CD14-positive monocyte (primary cell): ENCODE results near the gene CLEC18B. TPM values are rescaled to one million over a fixed set of nuclear protein-coding genes. Genes with fewer than 3 reads are reported as not detected.
A peak's percentile ranks its signal among the peaks of the same experiment; 100 is the strongest.

ENCODE experiments used
- DNase-seq, 3 donors: peaks; one replicate each; pipeline ENCODE4 v3.0.0-alpha.2; 2011 to 2022
- H2AFZ ChIP-seq: 2 replicates; pipeline ENCODE4 v1.6.0; 2012; ENCODE audit warnings: mild to moderate bottlenecking, low read depth, low read length, inconsistent platforms; ENCODE audit not compliant: insufficient read depth, poor library complexity, severe bottlenecking
- H3K27ac ChIP-seq, 2 donors: 1 replicate in 1 of 2; 2 replicates in 1 of 2; pipeline ENCODE4 v1.5.1; 2012 to 2013; ENCODE audit warnings: low read length in 2 of 2, control low read depth in 1 of 2, inconsistent platforms in 1 of 2, low read depth in 1 of 2, mild to moderate bottlenecking in 1 of 2
- H3K27me3 ChIP-seq, 2 donors: one replicate each; pipeline versions ENCODE4 v1.6.0 to v1.6.1; 2011 to 2013; ENCODE audit warnings: low read length in 2 of 2; ENCODE audit not compliant: control insufficient read depth in 2 of 2, insufficient read depth in 2 of 2
- H3K36me3 ChIP-seq, 2 donors: replicated peaks in 1 of 2; 1 replicate in 1 of 2; 2 replicates in 1 of 2; pipeline versions ENCODE4 v1.5.1 to v1.6.1; 2012 to 2013; ENCODE audit warnings: low read length in 2 of 2, control low read depth in 1 of 2, inconsistent platforms in 1 of 2, mild to moderate bottlenecking in 1 of 2; ENCODE audit not compliant: insufficient read depth in 2 of 2, control insufficient read depth in 1 of 2
- H3K4me1 ChIP-seq, 2 donors: 1 replicate in 1 of 2; 2 replicates in 1 of 2; pipeline versions ENCODE4 v1.5.1 to v1.6.1; 2012 to 2013; ENCODE audit warnings: low read length in 2 of 2, control low read depth in 1 of 2, inconsistent platforms in 1 of 2, mild to moderate bottlenecking in 1 of 2, moderate library complexity in 1 of 2; ENCODE audit not compliant: insufficient read depth in 2 of 2, control insufficient read depth in 1 of 2
- H3K4me2 ChIP-seq: replicated peaks from 2 replicates; pipeline ENCODE3; 2012; ENCODE audit warnings: low read length, moderate library complexity, mild to moderate bottlenecking; ENCODE audit not compliant: poor library complexity, severe bottlenecking; ENCODE audit errors: extremely low read depth
- H3K4me3 ChIP-seq, 3 experiments: fragments of 200-600 bp in 1 of 3; sonication (generic) in 1 of 3; replicated peaks in 1 of 3; 1 replicate in 2 of 3; 2 replicates in 1 of 3; pipeline ENCODE4 v1.5.1; 2011 to 2013; ENCODE audit warnings: low read length in 3 of 3, mild to moderate bottlenecking in 3 of 3, control low read depth in 2 of 3, low read depth in 2 of 3, inconsistent platforms in 1 of 3, moderate library complexity in 1 of 3
- H3K79me2 ChIP-seq: 2 replicates; pipeline ENCODE4 v1.6.0; 2012; ENCODE audit warnings: mild to moderate bottlenecking, control low read depth, inconsistent platforms, low read length, moderate library complexity; ENCODE audit not compliant: insufficient read depth
- H3K9ac ChIP-seq: 2 replicates; pipeline ENCODE4 v1.6.0; 2017; ENCODE audit warnings: low read length, mild to moderate bottlenecking; ENCODE audit not compliant: insufficient read depth, poor library complexity, severe bottlenecking
- H3K9me3 ChIP-seq, 2 donors: replicated peaks in 1 of 2; 1 replicate in 1 of 2; 2 replicates in 1 of 2; pipeline versions ENCODE4 v1.5.1 to v1.6.1; 2012 to 2013; ENCODE audit warnings: low read length in 2 of 2, control low read depth in 1 of 2; ENCODE audit not compliant: control insufficient read depth in 1 of 2, insufficient read depth in 1 of 2
- H4K20me1 ChIP-seq: 2 replicates; pipeline ENCODE4 v1.6.0; 2012; ENCODE audit warnings: mild to moderate bottlenecking, low read length, control low read depth, moderate library complexity; ENCODE audit not compliant: insufficient read depth
- H3K27ac Mint-ChIP-seq, 7 donors: one replicate each; pipeline ENCODE4 v1.8.0; 2020; ENCODE audit warnings: mild to moderate bottlenecking in 7 of 7, mixed read lengths in 7 of 7, moderate library complexity in 6 of 7, inconsistent platforms in 2 of 7
- H3K27me3 Mint-ChIP-seq, 3 donors: one replicate each; pipeline ENCODE4 v1.8.0; 2021 to 2022; ENCODE audit warnings: low read depth in 3 of 3, mild to moderate bottlenecking in 3 of 3, mixed read lengths in 3 of 3, moderate library complexity in 3 of 3, inconsistent platforms in 1 of 3
- H3K36me3 Mint-ChIP-seq, 2 donors: one replicate each; pipeline ENCODE4 v1.8.0; 2020; ENCODE audit warnings: mixed read lengths in 2 of 2, inconsistent platforms in 1 of 2, mild to moderate bottlenecking in 1 of 2
- H3K4me1 Mint-ChIP-seq: one replicate; pipeline ENCODE4 v1.8.0; 2020; ENCODE audit warnings: mild to moderate bottlenecking, mixed read lengths
- H3K4me3 Mint-ChIP-seq, 2 donors: one replicate each; pipeline ENCODE4 v1.8.0; 2020; ENCODE audit warnings: mild to moderate bottlenecking in 2 of 2, mixed read lengths in 2 of 2, moderate library complexity in 1 of 2
- H3K9me3 Mint-ChIP-seq, 7 donors: one replicate each; pipeline ENCODE4 v1.8.0; 2020 to 2022; ENCODE audit warnings: mixed read lengths in 7 of 7, mild to moderate bottlenecking in 6 of 7, moderate library complexity in 6 of 7, inconsistent platforms in 2 of 7
- WGBS: methylation state at CpG from one replicate; pipeline ENCODE4 v1.1.5; 2013; ENCODE audit warnings: missing lambda C conversion rate; ENCODE audit not compliant: insufficient coverage; 5-methylcytosine and 5-hydroxymethylcytosine counted together
- intact Hi-C, 2 donors: fragments of 100-400 bp; cut with micrococcal nuclease; formaldehyde crosslinking; loops; one replicate each; pipeline versions ENCODE4 v1.15.0 to v1.15.1; 2023
- polyA plus RNA-seq, 3 donors: library from polyadenylated mRNA; depleted of rRNA in 1 of 3; unstranded in 2 of 3; stranded (reverse) in 1 of 3; fragments of 300-500 nt in 2 of 3; fragments of >200 nt in 1 of 3; fragmentation: Illumina TruSeq in 2 of 3; gene quantifications; 1 replicate in 2 of 3; 2 replicates in 1 of 3; pipeline ENCODE4 v1.2.3, GENCODE V29; 2012 to 2021
- TF ChIP-seq, protein P1 (sequence below): fragments of 200-600 bp; IDR thresholded peaks from one replicate; pipeline ENCODE4 v1.8.0; 2022; ENCODE audit warnings: antibody characterized with exemption, mild to moderate bottlenecking

Gene CLEC18B
- polyA plus RNA-seq, 3 donors = 1.5 TPM; not detected in 2

DNA sequence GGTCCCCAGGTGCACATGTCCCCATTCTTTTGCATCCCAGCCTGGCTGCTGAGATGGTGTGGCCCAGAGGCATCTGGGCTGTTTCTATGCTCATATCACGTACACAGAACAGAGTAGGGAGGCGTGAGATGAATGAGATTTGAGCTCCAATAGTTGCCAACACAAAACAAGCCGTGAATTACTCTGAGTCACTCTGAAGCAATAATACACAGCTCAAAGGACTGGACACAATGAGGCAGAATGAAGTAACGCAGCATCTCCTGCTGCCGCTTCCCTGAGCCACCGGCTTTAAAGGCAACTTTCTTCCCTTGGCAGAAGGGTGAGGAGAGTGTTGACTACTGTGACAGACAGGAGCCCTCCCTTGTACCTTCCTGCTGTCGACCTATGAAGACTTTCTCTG lies 33.9 kb upstream of the CLEC18B start:
- 96% methylated on average over 4 of the region's 7 CpGs for WGBS
- Histone ChIP-seq H4K20me1 (no peaks in the 10 kb centered on the region), H3K79me2 (no peaks in the 10 kb centered on the region), H3K27ac (no peak overlapping the region), H3K4me3 (no peak overlapping the region), H3K27me3 (no peaks in the 10 kb centered on the region), H3K9me3 (no peaks in the 10 kb centered on the region), H3K36me3 (peaks cover 78 to 92% of the 10 kb centered on the region in 2 donors), H3K4me2 (no peak overlapping the region), H2AFZ (no peak overlapping the region), H3K4me1 (peaks cover 0 to 1% of the 10 kb centered on the region in 2 donors), H3K9ac (no peak overlapping the region)
- TF ChIP-seq, protein P1, sequence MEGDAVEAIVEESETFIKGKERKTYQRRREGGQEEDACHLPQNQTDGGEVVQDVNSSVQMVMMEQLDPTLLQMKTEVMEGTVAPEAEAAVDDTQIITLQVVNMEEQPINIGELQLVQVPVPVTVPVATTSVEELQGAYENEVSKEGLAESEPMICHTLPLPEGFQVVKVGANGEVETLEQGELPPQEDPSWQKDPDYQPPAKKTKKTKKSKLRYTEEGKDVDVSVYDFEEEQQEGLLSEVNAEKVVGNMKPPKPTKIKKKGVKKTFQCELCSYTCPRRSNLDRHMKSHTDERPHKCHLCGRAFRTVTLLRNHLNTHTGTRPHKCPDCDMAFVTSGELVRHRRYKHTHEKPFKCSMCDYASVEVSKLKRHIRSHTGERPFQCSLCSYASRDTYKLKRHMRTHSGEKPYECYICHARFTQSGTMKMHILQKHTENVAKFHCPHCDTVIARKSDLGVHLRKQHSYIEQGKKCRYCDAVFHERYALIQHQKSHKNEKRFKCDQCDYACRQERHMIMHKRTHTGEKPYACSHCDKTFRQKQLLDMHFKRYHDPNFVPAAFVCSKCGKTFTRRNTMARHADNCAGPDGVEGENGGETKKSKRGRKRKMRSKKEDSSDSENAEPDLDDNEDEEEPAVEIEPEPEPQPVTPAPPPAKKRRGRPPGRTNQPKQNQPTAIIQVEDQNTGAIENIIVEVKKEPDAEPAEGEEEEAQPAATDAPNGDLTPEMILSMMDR = no peak
- H3K4me3 Mint-ChIP-seq = no peak overlapping the region
- intact Hi-C loops = no loop called here
- peak overlapping the region in 2 of 7 donors; percentile 23 to 65 for H3K27ac Mint-ChIP-seq
- peaks cover 80 to 92% of the 10 kb centered on the region in 2 donors for H3K36me3 Mint-ChIP-seq
- H3K27me3 Mint-ChIP-seq = peaks cover 0 to 5% (median 0%) of the 10 kb centered on the region in 3 donors
- no peaks in the 10 kb centered on the region for H3K9me3 Mint-ChIP-seq
- H3K4me1 Mint-ChIP-seq = peaks cover under 1% of the 10 kb centered on the region
- DNase-seq = no peak

DNA sequence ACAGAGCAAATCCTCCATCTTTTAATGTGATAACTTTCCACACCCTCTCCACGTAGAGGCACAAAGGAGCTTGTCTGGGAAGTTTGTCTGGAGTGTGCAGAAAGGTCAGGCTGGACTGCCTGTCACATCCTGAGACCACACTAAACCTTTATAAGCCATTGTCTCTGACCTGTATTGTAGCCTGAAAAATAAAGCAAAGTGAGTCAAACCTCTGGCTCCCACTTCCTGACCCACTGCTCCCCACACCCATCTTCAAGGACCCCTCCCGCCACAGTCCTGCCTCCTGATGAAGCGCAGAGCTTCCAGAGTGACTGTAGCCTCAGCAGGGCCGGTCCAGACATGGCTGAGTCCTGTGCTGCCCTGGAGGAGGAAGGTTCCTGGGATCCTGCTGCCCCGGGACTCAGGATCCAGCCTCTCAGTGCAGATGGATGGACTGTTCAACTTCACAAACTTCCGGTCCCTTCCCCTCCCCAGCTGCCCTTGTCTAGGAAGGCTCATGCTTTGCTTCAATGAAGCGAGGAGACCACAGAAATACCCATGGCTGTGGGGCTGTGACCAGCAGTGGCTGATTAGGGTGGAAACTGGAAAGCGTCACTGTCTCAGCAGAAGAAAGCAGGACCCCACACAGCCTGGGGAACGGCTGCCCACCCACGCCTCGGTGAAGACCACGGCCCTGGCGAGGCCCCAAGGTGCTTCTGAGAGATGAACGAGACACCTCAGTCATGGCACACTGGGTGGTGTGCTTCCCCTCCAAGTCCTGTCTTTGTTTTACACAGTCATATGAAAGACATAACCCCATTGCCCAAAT lies 30.9 kb upstream of the CLEC18B start:
- H3K36me3 Mint-ChIP-seq = peaks cover 57 to 71% of the 10 kb centered on the region in 2 donors
- H3K4me1 Mint-ChIP-seq = peaks cover 29% of the 10 kb centered on the region
- Histone ChIP-seq H3K79me2 (no peaks in the 10 kb centered on the region), H3K36me3 (peaks cover 52 to 67% of the 10 kb centered on the region in 2 donors), H3K4me2 (no peak overlapping the region), H3K9me3 (no peaks in the 10 kb centered on the region), H3K9ac (no peak overlapping the region), H3K27me3 (no peaks in the 10 kb centered on the region), H4K20me1 (no peaks in the 10 kb centered on the region), H3K27ac (peak overlapping the region in 1 of 2 donors; percentile 26), H2AFZ (no peak overlapping the region), H3K4me1 (peaks cover 26 to 30% of the 10 kb centered on the region in 2 donors), H3K4me3 (no peak overlapping the region)
- peak overlapping the region in 1 of 7 donors; percentile 57 for H3K27ac Mint-ChIP-seq
- no peak for DNase-seq
- no peaks in the 10 kb centered on the region for H3K9me3 Mint-ChIP-seq
- intact Hi-C loops = no loop called here
- H3K27me3 Mint-ChIP-seq = peaks cover 0 to 5% (median 0%) of the 10 kb centered on the region in 3 donors
- TF ChIP-seq, protein P1 = no peak
- H3K4me3 Mint-ChIP-seq = no peak overlapping the region
- 95% methylated on average over 11 of the region's 14 CpGs for WGBS
